Neural progenitor cell (in vitro differentiated cells): ENCODE results near the gene MCRIP2.

Experiments used
- CTCF ChIP-seq: fragments of 200-600 bp; sonication (generic); IDR thresholded peaks from 2 replicates; pipeline ENCODE4 v1.5.1; 2017; ENCODE audit warnings: antibody characterized with exemption, mild to moderate bottlenecking
- EZH2 ChIP-seq: fragments of 200-600 bp; sonication (generic); IDR thresholded peaks from 2 replicates; pipeline ENCODE4 v1.6.1; 2017; ENCODE audit warnings: antibody characterized with exemption, mild to moderate bottlenecking, moderate library complexity

GRCh38 chr16:676565-676902 lies 34.9 kb downstream of the MCRIP2 start:
- TF ChIP-seq CTCF (no peak), EZH2 (no peak)
